Umbilical cord (tissue), 2 donors: ENCODE measurements around the gene RSPH6A. TPM values are rescaled to one million over a fixed set of nuclear protein-coding genes. Genes with fewer than 3 reads are reported as not detected.
A peak's percentile ranks its signal among the peaks of the same experiment; 100 is the strongest.
"Not testable (repeated sequence)": the region's sequence is repeated elsewhere in the genome, so short reads cannot be mapped to it uniquely, and the experiment has no call there.

Experiments
- DNase-seq: peaks from one replicate; pipeline ENCODE4 v3.0.0-alpha.2; 2015; ENCODE audit warnings: low spot score
- total RNA-seq: library from RNA; depleted of rRNA; stranded (reverse); fragments of >200 nt; gene quantifications from one replicate; pipeline ENCODE4 v1.2.3, GENCODE V29; 2014; ENCODE audit warnings: low replicate concordance; ENCODE audit not compliant: insufficient read depth

The RSPH6A gene
- total RNA-seq, 1 donor from 2014 or later: not detected

DNA sequence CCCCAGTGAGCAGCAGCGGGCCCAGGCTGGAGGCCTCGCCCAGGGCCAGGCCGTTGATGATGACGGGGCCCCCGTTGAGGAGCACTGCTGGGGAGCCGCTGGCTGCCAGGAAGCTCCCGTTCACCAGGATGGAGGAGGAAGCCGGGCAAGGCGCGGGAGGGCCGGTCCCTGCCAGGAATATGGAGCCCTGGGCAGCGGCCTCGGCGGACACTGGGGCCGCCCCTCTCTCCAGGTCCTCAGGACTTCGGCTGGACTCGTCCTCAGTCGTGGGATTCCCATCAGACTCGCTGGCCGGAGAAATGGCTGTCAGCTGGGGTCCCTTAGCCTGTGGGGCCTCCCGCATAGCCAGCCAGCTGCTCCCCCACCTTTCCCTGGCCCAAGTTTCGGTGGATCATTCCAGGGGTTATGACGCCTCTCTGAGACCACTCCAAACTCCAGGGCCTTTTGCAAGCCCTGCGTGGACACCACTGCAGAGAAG is 48.2 kb downstream of the RSPH6A start:
- no peak for DNase-seq

DNA sequence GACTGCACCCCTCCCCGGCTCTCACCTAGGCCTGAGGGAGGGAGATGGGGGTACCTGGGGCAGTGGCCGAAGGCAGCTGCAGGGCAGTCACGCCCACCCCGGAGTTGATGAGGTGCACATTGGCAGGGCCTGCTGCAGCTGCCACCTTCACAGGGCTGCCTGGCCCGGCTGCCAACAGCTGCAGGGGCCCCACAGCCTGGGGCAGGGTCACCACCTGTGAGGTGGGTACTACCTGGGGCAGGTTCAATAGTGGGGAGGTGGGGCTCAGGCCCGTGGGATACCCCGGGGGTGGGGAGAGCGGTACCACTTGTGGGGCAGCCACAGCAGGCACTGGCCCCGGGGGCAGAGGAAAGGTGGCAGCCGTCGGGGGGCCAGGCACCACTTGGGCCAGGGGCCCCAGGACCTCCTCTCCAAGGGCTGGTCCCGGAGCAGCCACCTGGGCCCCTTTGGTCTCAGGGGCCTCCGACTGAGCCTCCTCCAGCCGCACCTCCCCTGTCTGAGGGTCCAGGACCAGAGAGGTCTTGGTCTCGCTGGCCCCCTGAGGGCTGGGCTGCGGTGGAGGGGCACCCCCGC is 48.7 kb downstream of the RSPH6A start:
- DNase-seq: no peak

DNA sequence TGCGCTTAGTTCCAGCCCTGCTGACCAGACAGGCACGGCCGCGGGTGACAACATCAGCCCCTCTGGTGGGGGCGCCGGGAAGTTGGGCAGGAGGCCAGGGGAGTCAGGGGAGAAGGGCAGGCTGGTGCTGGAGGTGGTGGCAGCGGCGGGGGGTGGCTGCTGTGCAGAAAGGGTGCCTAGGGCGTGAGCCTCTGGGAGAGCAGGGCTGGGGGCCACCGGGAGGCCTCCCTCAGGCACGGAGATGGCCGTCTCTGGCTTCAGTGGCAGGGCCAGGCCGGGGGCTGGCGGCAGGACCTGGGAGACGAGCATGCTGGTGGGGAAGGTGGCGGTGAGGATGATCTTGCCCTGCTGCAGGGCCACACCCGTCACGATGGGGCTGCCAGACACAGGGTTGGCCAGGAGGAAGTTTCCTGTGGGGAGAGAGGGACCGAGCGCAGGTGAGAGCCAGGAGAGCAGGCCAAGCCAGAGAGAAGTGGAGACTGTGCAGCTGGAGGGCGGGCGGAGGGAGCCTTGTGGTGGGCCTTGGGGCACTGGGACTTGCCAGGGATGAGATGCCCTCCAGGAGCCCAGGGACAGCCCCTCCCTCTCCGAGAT is 49.3 kb downstream of the RSPH6A start:
- DNase-seq: no peak

DNA sequence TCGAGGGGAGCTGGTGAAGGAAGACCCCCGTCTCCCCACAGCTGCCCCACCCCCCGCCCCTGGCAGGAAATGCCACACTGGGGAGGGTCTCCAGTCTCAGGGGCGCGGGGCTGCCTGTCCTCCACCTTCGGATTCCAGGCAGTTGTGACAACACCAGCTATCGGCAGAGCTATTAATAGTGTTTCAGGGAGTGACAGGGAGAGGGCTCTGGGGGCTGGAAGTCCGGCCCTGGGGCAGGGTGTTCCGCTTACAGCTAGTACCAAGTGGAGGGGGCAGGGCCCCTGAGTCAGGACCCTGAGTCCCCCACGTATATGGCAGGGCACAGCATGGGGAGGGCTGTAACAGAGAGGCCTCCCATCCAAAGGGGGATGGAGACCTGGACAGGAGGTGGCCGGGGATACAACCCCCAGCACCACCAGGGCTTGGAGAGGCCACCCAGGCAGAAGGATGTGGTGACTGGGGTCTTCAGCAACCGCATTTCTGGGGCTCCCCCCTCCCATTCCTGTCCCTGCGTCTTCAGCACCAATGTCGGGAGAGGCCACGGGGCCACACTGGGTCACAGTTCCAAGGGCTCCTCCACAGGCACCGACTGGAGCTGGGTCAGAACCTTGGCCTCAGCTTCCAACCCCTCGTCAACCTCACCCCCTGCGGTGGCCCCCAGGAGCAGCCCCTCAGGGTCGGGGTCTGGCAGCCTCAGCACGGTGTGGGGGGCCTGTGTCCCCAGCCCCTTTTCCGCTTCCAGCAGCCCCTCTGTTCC is 50.0 kb downstream of the RSPH6A start:
- DNase-seq: no peak

DNA sequence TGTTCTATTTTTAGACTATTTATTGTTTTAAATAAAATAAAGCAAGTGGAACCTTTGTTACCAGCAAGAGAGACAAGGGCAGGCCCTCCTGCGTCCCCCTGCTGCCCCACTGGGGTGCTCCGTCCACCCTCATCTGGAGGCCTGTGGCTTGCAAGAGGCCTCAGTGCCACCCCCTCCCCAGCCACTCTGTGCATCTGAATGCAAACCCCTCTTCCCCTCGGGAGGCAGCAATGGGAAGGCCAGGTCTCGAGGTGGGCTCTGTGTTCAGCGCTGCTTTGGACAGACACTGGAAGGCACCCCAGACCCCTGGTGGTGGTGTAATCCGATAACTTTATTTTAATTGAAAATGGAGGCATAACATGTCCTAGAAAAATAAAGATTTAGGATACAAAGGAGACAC is 50.6 kb downstream of the RSPH6A start:
- DNase-seq: no peak

DNA sequence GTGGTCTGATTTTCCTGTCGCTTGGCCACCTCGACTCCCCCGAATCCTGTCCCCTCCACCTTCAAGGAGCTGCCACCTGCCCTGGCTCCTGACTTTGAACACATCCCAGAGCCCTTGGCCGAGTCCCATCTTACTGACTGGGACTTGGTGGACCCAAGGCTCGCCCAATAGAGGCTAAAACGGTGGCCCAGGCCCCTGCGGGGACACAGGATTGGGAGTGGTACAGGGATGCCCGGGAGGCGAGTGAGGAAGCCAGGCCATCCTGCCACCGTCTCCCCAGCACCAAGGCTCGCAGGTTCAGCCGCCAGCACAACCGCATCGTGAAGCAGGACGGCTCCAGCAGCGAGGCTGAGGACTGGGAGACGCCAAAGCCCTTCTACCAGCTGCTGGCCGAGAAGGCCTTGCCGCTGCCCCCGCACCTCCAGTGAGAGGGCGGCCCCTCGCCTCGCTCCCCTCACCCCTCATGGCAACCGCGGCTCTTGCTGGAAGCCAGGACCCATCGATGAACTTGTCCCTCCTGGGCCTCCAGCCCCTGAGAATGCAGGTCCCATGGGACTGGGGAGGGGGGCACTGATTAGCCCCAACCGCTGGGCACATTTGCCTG is 51.3 kb downstream of the RSPH6A start:
- DNase-seq: no peak

DNA sequence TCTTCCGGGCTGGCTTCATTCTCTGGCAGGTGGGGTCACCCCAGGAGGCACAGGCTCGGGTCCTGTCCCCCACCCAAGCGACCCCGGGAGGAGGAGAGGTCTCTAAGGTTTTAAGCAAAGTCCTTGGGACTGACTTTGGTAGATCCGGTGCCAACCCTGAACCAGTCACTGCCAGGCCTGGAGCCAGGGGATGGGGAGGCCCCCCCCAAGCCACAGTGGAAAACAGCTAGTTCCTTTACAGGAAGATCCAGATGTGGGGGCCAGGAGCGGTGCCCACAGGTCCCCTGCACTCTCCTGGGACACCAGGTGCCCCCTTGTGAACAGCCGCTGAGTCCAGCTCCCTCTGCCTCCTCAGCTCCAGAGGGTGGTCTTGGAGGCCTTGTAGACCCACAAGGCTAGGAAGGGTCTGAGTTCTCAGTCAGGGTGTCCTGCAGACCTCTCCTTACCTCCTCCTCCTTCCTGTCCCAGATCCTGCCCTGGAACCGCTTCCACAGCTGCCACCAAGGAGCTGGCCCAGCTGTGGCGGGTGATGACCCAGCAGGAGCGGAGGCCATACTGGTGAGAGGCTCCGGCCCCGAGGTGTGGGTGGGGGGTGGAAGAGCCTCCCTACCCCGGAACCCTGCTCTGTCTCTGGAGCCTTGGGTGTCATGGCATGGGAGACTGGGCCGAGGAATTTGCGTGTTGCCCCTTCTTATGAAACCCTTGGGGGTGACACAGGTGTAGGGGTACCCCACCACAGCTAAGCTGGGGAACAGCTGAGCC is 52.1 kb downstream of the RSPH6A start:
- no peak for DNase-seq

DNA sequence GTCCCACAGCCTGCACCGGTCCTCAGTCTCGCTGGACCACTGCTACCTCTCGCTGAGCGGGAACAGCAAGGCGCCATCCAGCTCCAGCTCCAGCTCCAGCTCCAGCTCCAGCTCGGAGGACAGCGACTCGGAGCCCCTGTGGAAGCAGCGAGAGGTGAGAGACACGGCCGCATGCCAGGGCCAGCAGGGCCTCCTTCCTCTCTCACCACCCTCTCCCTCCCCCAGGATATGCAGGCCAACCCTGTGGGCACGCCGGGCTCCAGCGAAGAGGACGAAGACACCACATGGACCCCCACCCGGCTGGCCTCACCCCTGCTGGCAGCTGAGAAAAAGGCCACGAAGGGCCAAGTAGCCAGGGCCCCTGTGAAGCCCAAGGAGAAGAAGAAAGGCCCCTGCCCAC is 53.4 kb downstream of the RSPH6A start:
- no peak for DNase-seq

DNA sequence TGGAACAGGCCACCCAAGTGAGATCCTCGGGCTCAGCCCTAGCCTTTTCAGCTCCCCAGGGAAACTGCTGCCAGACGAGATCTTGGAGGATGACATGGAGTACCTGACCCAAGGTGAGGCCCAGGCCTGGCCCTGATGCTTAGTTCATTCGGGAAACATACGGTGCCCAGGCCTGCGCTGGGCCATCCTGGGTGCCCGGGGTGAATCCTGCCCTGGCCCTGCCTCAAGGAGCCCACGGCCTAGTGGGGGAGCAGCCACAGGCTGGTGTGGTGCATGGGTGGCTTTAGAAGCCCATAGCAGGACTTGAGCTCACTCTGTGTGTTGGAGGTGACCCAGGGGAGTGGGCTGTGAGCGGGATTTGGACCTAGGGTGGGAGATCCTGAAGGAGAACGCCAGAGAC is 56.2 kb downstream of the RSPH6A start:
- no peak for DNase-seq

GRCh38 chr19:45757695-45758094 is 57.4 kb downstream of the RSPH6A start:
- no peak for DNase-seq

DNA sequence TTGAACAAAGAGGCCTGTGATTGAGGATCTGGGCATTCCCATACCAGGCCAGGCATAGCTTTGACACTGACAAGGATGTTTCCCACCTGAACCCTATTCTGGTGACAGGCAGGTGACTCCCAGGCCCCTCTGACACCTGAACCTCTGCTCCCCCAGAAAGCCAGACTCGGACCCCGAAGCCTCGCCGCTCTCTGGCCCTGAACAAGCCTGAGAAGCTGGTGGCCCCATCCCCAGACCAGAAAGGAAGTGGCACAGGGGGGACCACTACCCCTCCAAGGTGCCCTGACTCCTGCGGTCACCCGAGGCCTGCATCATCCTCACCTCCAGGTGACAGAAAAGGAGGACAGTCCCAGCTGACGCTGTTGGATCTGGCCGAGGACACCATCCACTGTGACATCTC is 60.8 kb downstream of the RSPH6A start:
- DNase-seq: no peak

- DNase-seq: peak; percentile 41
Observed at GRCh38 chr19:45753548-45753947, 61.6 kb downstream of the RSPH6A start.

- DNase-seq: no peak
Observed at GRCh38 chr19:45752639-45753038, 62.5 kb downstream of the RSPH6A start.

DNA sequence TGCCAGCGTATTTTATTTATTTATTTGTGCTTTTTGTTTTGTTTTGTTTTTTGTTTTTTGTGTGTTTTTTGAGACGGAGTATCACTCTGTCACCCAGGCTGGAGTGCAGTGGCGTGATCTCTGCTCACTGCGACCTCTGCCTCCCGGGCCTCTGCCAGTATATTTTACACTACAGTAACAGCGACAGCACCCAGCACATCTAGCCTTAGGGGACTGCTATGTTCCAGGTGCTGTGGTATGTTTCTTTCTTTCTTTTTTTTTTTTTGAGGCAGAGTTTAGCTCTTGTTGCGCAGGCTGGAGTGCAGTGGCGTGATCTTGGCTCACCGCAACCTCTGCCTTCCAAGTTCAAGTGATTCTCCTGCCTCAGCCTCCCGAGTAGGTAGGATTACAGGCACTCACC is 63.6 kb downstream of the RSPH6A start:
- DNase-seq: not testable (repeated sequence)

- DNase-seq: no peak
Observed at GRCh38 chr19:45747513-45747912, 67.6 kb downstream of the RSPH6A start.

DNA sequence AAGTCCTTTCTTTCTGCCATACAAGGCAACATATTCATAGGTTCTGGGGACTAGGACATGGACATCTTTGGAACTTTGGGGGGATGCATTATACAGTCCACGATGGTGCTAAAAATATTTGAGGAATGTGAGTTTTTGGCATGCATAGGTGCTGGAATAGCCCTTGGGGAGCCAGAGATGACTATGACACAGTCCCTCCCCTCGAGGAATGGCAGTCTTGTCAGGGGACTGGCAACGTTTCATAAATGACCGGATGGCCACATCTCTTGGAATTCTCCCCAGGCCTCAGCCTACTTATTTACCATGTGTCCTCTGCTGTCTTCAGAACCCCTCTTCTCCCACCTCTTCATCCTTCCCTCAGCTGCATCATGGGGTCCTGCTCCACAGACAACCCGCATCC is 68.2 kb downstream of the RSPH6A start:
- no peak for DNase-seq

Other genes starting within 250 kb of the RSPH6A start
- 4.8 TPM for gene OPA3, start 230.5 kb downstream of the RSPH6A start, total RNA-seq
- gene GPR4, start 213.1 kb downstream of the RSPH6A start, total RNA-seq: 0.48 TPM
- 4.6 TPM for gene EML2, start 175.9 kb downstream of the RSPH6A start, total RNA-seq
- gene GIPR, start 147.1 kb downstream of the RSPH6A start, total RNA-seq: 0.72 TPM
- 108 TPM for gene SNRPD2, start 123.4 kb downstream of the RSPH6A start, total RNA-seq
- gene QPCTL, start 122.6 kb downstream of the RSPH6A start, total RNA-seq: 9.4 TPM
- 13.0 TPM for gene FBXO46, start 84.4 kb downstream of the RSPH6A start, total RNA-seq
- not detected for gene MEIOSIN, start 81.9 kb downstream of the RSPH6A start, total RNA-seq
- gene SIX5, start 46.1 kb downstream of the RSPH6A start, total RNA-seq: 18.8 TPM
- gene DMPK, start 32.8 kb downstream of the RSPH6A start, total RNA-seq: 91.2 TPM
- 23.8 TPM for gene DMWD, start 22.5 kb downstream of the RSPH6A start, total RNA-seq
- gene SYMPK, start 47.8 kb upstream of the RSPH6A start, total RNA-seq: 23.1 TPM
- not detected for gene FOXA3, start 49.0 kb upstream of the RSPH6A start, total RNA-seq
- gene IRF2BP1, start 70.8 kb upstream of the RSPH6A start, total RNA-seq: 16.9 TPM
- gene MYPOP, start 87.3 kb upstream of the RSPH6A start, total RNA-seq: not detected
- gene NANOS2, start 99.5 kb upstream of the RSPH6A start, total RNA-seq: not detected
- 6.0 TPM for gene NOVA2, start 158.6 kb upstream of the RSPH6A start, total RNA-seq
- 5.8 TPM for gene CCDC61, start 180.2 kb upstream of the RSPH6A start, total RNA-seq
- gene PGLYRP1, start 207.7 kb upstream of the RSPH6A start, total RNA-seq: not detected
- 3.4 TPM for gene IGFL4, start 225.7 kb upstream of the RSPH6A start, total RNA-seq